SIG-M5 (cell line): ENCODE data around the gene TBC1D23.

Experiments used
- DNase-seq: peaks from one replicate; lab custom pipeline; 2025; lab: John Stamatoyannopoulos, UW

Gene TBC1D23

GRCh38 chr3:100352296-100353231 lies 91.8 kb downstream of the TBC1D23 start:
- DNase-seq, result no peak

- DNase-seq, result no peak
These were observed 94.1 kb downstream of the TBC1D23 start for GRCh38 chr3:100354850-100355249.

- DNase-seq, result no peak
These were observed 97.6 kb downstream of the TBC1D23 start for GRCh38 chr3:100358413-100358812.

GRCh38 chr3:100359035-100359434 lies 98.2 kb downstream of the TBC1D23 start:
- DNase-seq, result no peak

- DNase-seq, result no peak
These were observed 100.1 kb downstream of the TBC1D23 start for GRCh38 chr3:100360757-100361496.

DNA sequence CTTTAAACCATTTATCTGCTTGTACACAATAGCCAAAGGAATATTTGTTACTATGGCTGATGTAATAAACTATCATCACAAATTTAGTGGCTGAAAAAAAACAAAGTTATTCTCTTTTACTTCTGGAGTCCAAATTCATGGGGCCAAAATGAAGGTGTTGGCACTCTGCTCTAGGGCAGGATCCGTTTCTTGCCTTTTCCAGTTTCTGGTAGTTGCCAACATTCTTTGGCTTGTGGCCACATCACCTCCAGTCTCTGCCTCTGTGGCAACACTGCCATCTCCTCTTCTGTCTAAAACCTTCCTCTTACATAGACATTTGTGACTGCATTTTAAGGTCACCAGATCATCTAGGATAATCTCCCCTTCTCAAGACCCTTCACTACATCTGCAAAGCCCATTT lies 101.1 kb downstream of the TBC1D23 start:
- no peak for DNase-seq

DNA sequence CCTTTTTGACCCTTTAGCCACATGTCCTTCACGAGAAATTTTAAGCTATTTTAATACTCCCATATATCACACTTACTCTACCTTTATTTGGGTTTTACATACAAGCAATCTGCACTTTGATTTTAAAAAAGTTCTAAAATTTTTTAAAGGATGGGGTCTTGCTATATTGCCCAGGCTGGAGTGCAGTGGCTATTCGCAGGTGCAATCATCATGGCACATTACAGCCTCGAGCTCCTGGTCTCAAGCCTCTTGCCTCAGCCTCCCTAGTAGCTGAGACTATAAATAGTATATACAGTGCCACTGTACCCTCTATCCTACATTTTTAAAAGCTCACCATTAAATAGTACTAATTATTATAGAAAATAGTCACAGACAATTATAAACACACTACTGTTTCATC lies 103.6 kb downstream of the TBC1D23 start:
- no peak for DNase-seq

DNA sequence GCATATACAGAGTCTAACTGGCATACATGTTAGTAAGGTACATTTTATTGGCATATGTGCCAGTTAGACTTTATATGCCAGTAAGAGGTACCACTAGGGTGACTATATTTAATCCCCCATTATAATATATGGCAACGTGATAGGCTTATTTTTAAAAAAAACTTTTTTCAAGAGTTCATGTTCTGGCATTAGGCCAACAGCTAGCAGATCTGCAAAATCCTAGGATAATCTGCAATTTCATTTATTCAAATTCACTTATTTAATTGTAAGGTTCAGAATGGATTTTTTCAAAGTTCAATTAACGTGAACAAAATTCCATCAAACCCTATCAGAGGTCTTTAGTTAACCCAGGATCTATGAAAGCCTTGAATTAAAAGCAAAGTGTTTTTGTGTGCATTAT lies 105.6 kb downstream of the TBC1D23 start:
- DNase-seq, result no peak

DNA sequence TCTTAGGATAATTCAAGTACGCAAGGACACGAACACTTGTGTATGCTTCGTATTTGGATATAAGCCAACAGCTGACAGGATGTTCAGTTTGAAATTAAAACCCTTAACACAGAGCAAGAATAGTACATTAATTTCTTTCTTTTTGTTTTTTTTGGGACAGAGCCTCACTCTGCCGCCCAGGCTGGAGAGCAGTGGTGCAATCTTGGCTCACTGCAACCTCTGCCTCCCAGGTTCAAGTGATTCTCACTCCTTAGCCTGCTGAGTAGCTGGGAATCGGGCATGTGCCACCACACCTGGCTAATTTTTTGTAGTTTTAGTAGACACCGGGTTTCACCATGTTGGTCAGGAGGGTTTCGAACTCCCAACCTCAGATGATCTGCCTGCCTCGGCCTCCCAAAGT lies 107.6 kb downstream of the TBC1D23 start:
- no peak for DNase-seq

- DNase-seq, result no peak
These were observed 110.0 kb downstream of the TBC1D23 start for GRCh38 chr3:100370756-100371155.

GRCh38 chr3:100374521-100374920 lies 113.7 kb downstream of the TBC1D23 start:
- no peak for DNase-seq
